Activated T-cell treated with anti-CD3 and anti-CD28 coated beads, Interleukin-2, amount 50 U/mL, for 72 hours (primary cell): ENCODE data around the gene LST1. TPM values are rescaled to one million over a fixed set of nuclear protein-coding genes. Genes with fewer than 3 reads are reported as not detected.

Experiments used
- ATAC-seq, 2 donors: fragments of 150-1000 bp; cut with Tn5 transposase; replicated peaks in 1 of 2; 2 replicates each; pipeline ENCODE4 v1.10.0; 2021; ENCODE audit warnings: moderate library complexity in 2 of 2, mild to moderate bottlenecking in 1 of 2
- DNase-seq, 2 donors: peaks; one replicate each; pipeline ENCODE4 v3.0.0; 2021 to 2022; ENCODE audit warnings: mixed read lengths in 1 of 2
- H3K27ac Mint-ChIP-seq: one replicate; pipeline ENCODE4 v1.8.0; 2022; ENCODE audit warnings: mild to moderate bottlenecking, moderate library complexity, mixed read lengths
- H3K27me3 Mint-ChIP-seq: one replicate; pipeline ENCODE4 v1.8.0; 2022; ENCODE audit warnings: low read depth, mixed read lengths
- H3K36me3 Mint-ChIP-seq, 2 donors: one replicate each; pipeline ENCODE4 v1.8.0; 2022; ENCODE audit warnings: mixed read lengths in 2 of 2, mild to moderate bottlenecking in 1 of 2; ENCODE audit not compliant: insufficient read depth in 2 of 2
- H3K4me1 Mint-ChIP-seq: one replicate; pipeline ENCODE4 v1.8.0; 2022; ENCODE audit warnings: low read depth, mixed read lengths
- H3K4me3 Mint-ChIP-seq, 2 donors: one replicate each; pipeline ENCODE4 v1.8.0; 2022; ENCODE audit warnings: mild to moderate bottlenecking in 2 of 2, mixed read lengths in 2 of 2, moderate library complexity in 2 of 2
- H3K9me3 Mint-ChIP-seq, 2 donors: one replicate each; pipeline ENCODE4 v1.8.0; 2022; ENCODE audit warnings: mixed read lengths in 2 of 2
- total RNA-seq, 2 donors: library from RNA; stranded (reverse); gene quantifications; one replicate each; pipeline ENCODE4 v1.2.3, GENCODE V29; 2022

Gene LST1
- total RNA-seq, 2 donors from 2014 or later, result 24.6 to 27.0 TPM

DNA sequence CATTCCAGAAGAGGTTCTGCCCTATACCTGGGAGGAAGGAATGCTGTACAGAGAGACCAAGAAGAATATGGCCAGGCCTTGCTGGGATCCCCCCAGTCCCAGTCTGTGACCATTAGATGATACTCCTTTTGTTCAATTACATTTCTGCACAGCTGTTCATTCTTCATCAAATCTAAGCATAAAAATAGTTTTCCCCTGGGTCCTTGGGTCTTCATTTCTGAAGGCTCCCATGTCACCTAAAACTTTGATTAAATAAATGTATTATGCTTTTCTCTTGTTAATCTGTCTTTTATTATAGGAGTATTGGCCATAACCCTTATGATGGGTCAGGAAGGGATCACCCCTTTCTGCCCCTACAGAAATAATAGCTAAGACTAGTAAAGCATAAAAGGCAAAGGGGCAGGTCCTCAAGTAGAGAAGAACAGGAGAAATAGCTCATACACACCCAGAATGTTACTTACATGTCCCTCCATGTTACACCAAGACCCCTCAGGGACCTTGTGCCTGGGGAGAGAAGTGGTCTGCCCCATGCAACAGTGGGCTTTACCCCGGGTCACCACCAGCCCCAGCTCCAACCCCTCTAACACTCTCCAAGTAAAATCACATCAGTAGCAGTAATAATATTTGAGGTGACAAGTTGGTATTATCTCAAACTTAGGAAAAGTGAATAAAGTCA lies 16.1 kb upstream of the LST1 start:
- peak overlapping the region in 1 of 2 donors; percentile 12 for H3K4me3 Mint-ChIP-seq
- peaks cover 88% of the 10 kb centered on the region for H3K4me1 Mint-ChIP-seq

DNA sequence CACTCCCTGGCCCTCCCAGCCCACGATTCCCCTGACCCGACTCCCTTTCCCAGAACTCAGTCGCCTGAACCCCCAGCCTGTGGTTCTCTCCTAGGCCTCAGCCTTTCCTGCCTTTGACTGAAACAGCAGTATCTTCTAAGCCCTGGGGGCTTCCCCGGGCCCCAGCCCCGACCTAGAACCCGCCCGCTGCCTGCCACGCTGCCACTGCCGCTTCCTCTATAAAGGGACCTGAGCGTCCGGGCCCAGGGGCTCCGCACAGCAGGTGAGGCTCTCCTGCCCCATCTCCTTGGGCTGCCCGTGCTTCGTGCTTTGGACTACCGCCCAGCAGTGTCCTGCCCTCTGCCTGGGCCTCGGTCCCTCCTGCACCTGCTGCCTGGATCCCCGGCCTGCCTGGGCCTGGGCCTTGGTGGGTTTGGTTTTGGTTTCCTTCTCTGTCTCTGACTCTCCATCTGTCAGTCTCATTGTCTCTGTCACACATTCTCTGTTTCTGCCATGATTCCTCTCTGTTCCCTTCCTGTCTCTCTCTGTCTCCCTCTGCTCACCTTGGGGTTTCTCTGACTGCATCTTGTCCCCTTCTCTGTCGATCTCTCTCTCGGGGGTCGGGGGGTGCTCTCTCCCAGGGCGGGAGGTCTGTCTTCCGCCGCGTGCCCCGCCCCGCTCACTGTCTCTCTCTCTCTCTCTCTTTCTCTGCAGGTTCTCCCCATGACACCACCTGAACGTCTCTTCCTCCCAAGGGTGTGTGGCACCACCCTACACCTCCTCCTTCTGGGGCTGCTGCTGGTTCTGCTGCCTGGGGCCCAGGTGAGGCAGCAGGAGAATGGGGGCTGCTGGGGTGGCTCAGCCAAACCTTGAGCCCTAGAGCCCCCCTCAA lies 13.8 kb upstream of the LST1 start, which contains the start of gene LTA:
TSS of gene LTA (plus strand) at position 249 of the 871 bp plus-strand sequence. CDS start at position 703, 454 bp downstream.
- Mint-ChIP-seq H3K36me3 (peaks cover 8% of the 10 kb centered on the region in 2 donors), H3K9me3 (no peaks in the 10 kb centered on the region), H3K27ac (peak within 1 kb of the TSS; percentile 89), H3K4me1 (peaks cover 98% of the 10 kb centered on the region), H3K27me3 (no peaks in the 10 kb centered on the region), H3K4me3 (peak within 1 kb of the TSS; percentile 92)
- ATAC-seq (peak; percentile 51 to 62), DNase-seq (peak; percentile 83 to 85)

More for the DNA sequence above, 16.1 kb upstream of the LST1 start:
- Mint-ChIP-seq H3K27ac (no peak overlapping the region), H3K36me3 (no peaks in the 10 kb centered on the region), H3K27me3 (no peaks in the 10 kb centered on the region), H3K9me3 (no peaks in the 10 kb centered on the region)
- no peak for DNase-seq
- no peak for ATAC-seq

DNA sequence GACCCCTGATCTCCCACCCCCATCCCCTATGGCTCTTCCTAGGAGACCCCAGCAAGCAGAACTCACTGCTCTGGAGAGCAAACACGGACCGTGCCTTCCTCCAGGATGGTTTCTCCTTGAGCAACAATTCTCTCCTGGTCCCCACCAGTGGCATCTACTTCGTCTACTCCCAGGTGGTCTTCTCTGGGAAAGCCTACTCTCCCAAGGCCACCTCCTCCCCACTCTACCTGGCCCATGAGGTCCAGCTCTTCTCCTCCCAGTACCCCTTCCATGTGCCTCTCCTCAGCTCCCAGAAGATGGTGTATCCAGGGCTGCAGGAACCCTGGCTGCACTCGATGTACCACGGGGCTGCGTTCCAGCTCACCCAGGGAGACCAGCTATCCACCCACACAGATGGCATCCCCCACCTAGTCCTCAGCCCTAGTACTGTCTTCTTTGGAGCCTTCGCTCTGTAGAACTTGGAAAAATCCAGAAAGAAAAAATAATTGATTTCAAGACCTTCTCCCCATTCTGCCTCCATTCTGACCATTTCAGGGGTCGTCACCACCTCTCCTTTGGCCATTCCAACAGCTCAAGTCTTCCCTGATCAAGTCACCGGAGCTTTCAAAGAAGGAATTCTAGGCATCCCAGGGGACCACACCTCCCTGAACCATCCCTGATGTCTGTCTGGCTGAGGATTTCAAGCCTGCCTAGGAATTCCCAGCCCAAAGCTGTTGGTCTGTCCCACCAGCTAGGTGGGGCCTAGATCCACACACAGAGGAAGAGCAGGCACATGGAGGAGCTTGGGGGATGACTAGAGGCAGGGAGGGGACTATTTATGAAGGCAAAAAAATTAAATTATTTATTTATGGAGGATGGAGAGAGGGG lies 12.6 kb upstream of the LST1 start:
- no peak for DNase-seq
- H3K4me3 Mint-ChIP-seq, result peak overlapping the region; percentile 92
- H3K9me3 Mint-ChIP-seq, result no peaks in the 10 kb centered on the region
- peak overlapping the region; percentile 81 for H3K27ac Mint-ChIP-seq
- H3K4me1 Mint-ChIP-seq, result peaks cover 96% of the 10 kb centered on the region
- ATAC-seq, result no peak
- H3K36me3 Mint-ChIP-seq, result peaks cover 8% of the 10 kb centered on the region in 2 donors
- H3K27me3 Mint-ChIP-seq, result no peaks in the 10 kb centered on the region

DNA sequence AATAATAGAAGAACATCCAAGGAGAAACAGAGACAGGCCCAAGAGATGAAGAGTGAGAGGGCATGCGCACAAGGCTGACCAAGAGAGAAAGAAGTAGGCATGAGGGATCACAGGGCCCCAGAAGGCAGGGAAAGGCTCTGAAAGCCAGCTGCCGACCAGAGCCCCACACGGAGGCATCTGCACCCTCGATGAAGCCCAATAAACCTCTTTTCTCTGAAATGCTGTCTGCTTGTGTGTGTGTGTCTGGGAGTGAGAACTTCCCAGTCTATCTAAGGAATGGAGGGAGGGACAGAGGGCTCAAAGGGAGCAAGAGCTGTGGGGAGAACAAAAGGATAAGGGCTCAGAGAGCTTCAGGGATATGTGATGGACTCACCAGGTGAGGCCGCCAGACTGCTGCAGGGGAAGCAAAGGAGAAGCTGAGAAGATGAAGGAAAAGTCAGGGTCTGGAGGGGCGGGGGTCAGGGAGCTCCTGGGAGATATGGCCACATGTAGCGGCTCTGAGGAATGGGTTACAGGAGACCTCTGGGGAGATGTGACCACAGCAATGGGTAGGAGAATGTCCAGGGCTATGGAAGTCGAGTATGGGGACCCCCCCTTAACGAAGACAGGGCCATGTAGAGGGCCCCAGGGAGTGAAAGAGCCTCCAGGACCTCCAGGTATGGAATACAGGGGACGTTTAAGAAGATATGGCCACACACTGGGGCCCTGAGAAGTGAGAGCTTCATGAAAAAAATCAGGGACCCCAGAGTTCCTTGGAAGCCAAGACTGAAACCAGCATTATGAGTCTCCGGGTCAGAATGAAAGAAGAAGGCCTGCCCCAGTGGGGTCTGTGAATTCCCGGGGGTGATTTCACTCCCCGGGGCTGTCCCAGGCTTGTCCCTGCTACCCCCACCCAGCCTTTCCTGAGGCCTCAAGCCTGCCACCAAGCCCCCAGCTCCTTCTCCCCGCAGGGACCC lies 11.7 kb upstream of the LST1 start:
- Mint-ChIP-seq H3K4me1 (peaks cover 96% of the 10 kb centered on the region), H3K27me3 (no peaks in the 10 kb centered on the region), H3K36me3 (peaks cover 8% of the 10 kb centered on the region in 2 donors), H3K4me3 (peak overlapping the region; percentile 92), H3K9me3 (no peaks in the 10 kb centered on the region), H3K27ac (peak overlapping the region; percentile 81)
- peak in 1 of 2 donors; percentile 62 for DNase-seq
- ATAC-seq, result peak in 1 of 2 donors; percentile 3

DNA sequence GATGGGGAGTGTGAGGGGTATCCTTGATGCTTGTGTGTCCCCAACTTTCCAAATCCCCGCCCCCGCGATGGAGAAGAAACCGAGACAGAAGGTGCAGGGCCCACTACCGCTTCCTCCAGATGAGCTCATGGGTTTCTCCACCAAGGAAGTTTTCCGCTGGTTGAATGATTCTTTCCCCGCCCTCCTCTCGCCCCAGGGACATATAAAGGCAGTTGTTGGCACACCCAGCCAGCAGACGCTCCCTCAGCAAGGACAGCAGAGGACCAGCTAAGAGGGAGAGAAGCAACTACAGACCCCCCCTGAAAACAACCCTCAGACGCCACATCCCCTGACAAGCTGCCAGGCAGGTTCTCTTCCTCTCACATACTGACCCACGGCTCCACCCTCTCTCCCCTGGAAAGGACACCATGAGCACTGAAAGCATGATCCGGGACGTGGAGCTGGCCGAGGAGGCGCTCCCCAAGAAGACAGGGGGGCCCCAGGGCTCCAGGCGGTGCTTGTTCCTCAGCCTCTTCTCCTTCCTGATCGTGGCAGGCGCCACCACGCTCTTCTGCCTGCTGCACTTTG lies 10.7 kb upstream of the LST1 start, which contains the start of gene TNF:
TSS of gene TNF (plus strand) at position 231 of the 567 bp plus-strand sequence. CDS start at position 408, 177 bp downstream.
- peaks cover 8% of the 10 kb centered on the region in 2 donors for H3K36me3 Mint-ChIP-seq
- no peaks in the 10 kb centered on the region for H3K9me3 Mint-ChIP-seq
- H3K4me1 Mint-ChIP-seq, result peaks cover 96% of the 10 kb centered on the region
- no peaks in the 10 kb centered on the region for H3K27me3 Mint-ChIP-seq
- peak; percentile 78 for DNase-seq
- ATAC-seq, result peak; percentile 13 to 25
- peak within 1 kb of the TSS; percentile 89 for H3K27ac Mint-ChIP-seq
- peak within 1 kb of the TSS; percentile 92 for H3K4me3 Mint-ChIP-seq

DNA sequence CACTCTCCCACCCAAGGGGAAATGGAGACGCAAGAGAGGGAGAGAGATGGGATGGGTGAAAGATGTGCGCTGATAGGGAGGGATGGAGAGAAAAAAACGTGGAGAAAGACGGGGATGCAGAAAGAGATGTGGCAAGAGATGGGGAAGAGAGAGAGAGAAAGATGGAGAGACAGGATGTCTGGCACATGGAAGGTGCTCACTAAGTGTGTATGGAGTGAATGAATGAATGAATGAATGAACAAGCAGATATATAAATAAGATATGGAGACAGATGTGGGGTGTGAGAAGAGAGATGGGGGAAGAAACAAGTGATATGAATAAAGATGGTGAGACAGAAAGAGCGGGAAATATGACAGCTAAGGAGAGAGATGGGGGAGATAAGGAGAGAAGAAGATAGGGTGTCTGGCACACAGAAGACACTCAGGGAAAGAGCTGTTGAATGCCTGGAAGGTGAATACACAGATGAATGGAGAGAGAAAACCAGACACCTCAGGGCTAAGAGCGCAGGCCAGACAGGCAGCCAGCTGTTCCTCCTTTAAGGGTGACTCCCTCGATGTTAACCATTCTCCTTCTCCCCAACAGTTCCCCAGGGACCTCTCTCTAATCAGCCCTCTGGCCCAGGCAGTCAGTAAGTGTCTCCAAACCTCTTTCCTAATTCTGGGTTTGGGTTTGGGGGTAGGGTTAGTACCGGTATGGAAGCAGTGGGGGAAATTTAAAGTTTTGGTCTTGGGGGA lies 10.0 kb upstream of the LST1 start:
- H3K27ac Mint-ChIP-seq, result peak overlapping the region; percentile 89
- H3K36me3 Mint-ChIP-seq, result peaks cover 9 to 10% of the 10 kb centered on the region in 2 donors
- H3K9me3 Mint-ChIP-seq, result no peaks in the 10 kb centered on the region
- DNase-seq, result no peak
- H3K27me3 Mint-ChIP-seq, result no peaks in the 10 kb centered on the region
- peaks cover 94% of the 10 kb centered on the region for H3K4me1 Mint-ChIP-seq
- peak overlapping the region; percentile 92 for H3K4me3 Mint-ChIP-seq
- ATAC-seq, result no peak

DNA sequence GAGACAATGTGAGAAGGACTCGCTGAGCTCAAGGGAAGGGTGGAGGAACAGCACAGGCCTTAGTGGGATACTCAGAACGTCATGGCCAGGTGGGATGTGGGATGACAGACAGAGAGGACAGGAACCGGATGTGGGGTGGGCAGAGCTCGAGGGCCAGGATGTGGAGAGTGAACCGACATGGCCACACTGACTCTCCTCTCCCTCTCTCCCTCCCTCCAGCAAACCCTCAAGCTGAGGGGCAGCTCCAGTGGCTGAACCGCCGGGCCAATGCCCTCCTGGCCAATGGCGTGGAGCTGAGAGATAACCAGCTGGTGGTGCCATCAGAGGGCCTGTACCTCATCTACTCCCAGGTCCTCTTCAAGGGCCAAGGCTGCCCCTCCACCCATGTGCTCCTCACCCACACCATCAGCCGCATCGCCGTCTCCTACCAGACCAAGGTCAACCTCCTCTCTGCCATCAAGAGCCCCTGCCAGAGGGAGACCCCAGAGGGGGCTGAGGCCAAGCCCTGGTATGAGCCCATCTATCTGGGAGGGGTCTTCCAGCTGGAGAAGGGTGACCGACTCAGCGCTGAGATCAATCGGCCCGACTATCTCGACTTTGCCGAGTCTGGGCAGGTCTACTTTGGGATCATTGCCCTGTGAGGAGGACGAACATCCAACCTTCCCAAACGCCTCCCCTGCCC lies 9.0 kb upstream of the LST1 start:
- H3K27me3 Mint-ChIP-seq, result no peaks in the 10 kb centered on the region
- ATAC-seq (peak in 1 of 2 donors; percentile 14), DNase-seq (peak; percentile 58 to 72)
- H3K27ac Mint-ChIP-seq, result peak overlapping the region; percentile 89
- H3K9me3 Mint-ChIP-seq, result no peaks in the 10 kb centered on the region
- H3K36me3 Mint-ChIP-seq, result peaks cover 13 to 16% of the 10 kb centered on the region in 2 donors
- peaks cover 94% of the 10 kb centered on the region for H3K4me1 Mint-ChIP-seq
- H3K4me3 Mint-ChIP-seq, result peak overlapping the region; percentile 92

DNA sequence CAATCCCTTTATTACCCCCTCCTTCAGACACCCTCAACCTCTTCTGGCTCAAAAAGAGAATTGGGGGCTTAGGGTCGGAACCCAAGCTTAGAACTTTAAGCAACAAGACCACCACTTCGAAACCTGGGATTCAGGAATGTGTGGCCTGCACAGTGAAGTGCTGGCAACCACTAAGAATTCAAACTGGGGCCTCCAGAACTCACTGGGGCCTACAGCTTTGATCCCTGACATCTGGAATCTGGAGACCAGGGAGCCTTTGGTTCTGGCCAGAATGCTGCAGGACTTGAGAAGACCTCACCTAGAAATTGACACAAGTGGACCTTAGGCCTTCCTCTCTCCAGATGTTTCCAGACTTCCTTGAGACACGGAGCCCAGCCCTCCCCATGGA lies 8.5 kb upstream of the LST1 start:
- Mint-ChIP-seq H3K4me3 (peak overlapping the region; percentile 92), H3K9me3 (no peaks in the 10 kb centered on the region), H3K4me1 (peaks cover 94% of the 10 kb centered on the region)

DNA sequence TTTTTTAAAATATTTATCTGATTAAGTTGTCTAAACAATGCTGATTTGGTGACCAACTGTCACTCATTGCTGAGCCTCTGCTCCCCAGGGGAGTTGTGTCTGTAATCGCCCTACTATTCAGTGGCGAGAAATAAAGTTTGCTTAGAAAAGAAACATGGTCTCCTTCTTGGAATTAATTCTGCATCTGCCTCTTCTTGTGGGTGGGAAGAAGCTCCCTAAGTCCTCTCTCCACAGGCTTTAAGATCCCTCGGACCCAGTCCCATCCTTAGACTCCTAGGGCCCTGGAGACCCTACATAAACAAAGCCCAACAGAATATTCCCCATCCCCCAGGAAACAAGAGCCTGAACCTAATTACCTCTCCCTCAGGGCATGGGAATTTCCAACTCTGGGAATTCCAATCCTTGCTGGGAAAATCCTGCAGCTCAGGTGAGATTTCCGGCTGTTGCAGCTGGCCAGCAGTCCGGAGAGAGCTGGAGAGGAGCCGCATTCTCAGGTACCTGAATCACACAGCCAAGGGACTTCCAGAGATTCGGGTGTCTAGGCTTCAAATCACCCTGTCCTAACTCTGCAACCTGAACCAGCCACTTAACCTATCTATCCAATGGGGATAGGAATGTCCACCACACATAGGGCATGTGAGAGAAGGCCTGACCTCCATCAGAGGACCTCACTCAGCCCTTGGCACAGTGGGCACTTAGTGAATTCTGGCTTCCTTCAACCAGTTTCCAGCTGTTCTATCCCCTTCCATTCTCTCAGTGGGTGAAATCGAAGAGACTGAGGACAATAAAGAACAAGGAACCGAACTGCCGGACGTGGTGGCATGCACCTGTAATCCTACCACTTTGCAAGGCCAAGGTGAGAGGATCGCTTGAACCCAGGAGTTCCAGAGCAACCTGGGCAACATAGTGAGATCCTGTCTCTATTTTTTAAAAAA lies 7.6 kb upstream of the LST1 start:
- ATAC-seq, result no peak
- H3K27me3 Mint-ChIP-seq, result no peaks in the 10 kb centered on the region
- no peaks in the 10 kb centered on the region for H3K9me3 Mint-ChIP-seq
- DNase-seq, result no peak
- H3K36me3 Mint-ChIP-seq, result peaks cover 16 to 17% of the 10 kb centered on the region in 2 donors
- peaks cover 93% of the 10 kb centered on the region for H3K4me1 Mint-ChIP-seq
- H3K27ac Mint-ChIP-seq, result peak overlapping the region; percentile 92
- peak overlapping the region; percentile 66 to 100 for H3K4me3 Mint-ChIP-seq

More for the DNA sequence above, 8.5 kb upstream of the LST1 start:
- no peak overlapping the region for H3K27ac Mint-ChIP-seq
- peaks cover 15 to 16% of the 10 kb centered on the region in 2 donors for H3K36me3 Mint-ChIP-seq
- ATAC-seq (no peak), DNase-seq (no peak)
- H3K27me3 Mint-ChIP-seq, result no peaks in the 10 kb centered on the region

DNA sequence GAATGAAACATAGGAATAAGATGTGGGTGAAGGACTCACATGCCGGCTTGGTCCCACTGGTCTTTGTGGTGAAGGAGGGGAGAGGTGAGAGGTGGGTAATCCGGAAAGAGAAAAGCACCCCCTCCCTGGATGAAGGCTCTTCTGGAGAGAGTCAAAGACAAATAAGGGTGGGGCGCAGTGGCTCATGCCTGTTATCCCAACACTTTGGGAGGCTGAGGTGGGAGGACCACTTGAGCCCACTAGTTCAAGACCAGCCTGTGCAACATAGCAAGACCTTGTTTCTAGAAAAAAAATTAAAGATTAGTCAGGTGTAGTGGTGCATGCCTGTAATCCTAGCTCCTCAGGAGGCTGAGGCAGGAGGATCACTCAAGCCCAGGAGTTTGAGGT lies 7.0 kb upstream of the LST1 start:
- Mint-ChIP-seq H3K4me1 (peaks cover 93% of the 10 kb centered on the region), H3K9me3 (no peaks in the 10 kb centered on the region), H3K36me3 (peaks cover 16 to 17% of the 10 kb centered on the region in 2 donors), H3K27me3 (no peaks in the 10 kb centered on the region), H3K27ac (peak overlapping the region; percentile 92), H3K4me3 (peak overlapping the region; percentile 66 to 100)
- DNase-seq (no peak), ATAC-seq (no peak)
